HG03442 (cell line): ENCODE data around the gene LAMA4.
"Not testable (repeated sequence)": the region's sequence is repeated elsewhere in the genome, so short reads cannot be mapped to it uniquely, and the experiment has no call there.

Experiments
- ATAC-seq: cut with Tn5 transposase; IDR thresholded peaks from one replicate; pipeline ENCODE4 v1.9.1; 2021; ENCODE audit warnings: mild to moderate bottlenecking, moderate library complexity; ENCODE audit not compliant: unreplicated experiment

LAMA4 gene

DNA sequence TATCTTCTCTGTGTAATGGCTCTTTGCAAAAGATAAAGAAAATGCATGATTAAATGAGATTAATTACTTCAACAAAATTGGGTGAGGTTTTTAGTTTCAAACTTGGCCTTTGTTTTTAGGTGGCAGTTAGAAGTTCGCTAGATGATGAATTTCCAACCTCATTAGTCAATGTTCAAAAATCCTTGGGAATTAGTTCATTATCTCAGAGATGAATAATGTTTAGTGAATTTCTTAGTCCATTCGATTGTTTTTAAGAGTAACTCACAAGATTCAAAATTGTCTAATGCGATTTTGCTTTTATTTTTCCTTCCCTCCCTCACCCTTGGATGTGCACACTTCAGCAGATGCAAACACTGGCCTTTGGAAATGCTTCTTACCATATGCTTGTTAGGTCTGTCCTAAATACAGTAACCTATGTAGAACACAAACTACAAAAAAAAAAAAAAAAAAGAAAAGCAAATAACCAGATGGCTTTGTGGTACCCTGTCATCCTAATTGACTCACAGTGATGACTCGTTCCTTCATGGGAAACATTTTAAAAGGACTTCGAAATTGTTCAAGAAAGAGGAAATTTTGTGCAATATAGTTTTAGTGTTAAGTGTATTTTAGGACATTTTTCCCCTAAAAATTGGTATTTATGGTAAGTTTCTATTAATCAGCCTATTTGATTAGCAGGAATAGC, 100.3 kb downstream of the LAMA4 start:
- no peak for ATAC-seq

DNA sequence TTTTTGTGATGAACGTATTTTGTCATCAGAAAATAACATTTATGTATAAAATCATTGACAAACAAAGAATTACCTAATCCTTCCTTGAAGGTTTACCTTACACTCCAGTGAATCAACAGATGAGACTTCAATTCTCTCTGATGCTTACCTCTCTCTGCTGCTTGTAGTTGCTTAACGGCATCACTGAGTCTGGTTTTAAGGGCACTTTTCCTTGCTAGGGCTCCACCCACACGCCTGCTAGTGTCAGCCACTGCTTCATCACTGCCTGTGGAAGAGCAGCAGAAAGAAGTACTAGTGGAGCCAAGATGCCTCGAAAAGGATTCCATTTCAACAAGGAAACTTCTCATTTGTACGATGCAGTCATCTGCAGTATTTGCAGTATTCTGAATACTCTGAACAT, 104.0 kb downstream of the LAMA4 start:
- no peak for ATAC-seq

DNA sequence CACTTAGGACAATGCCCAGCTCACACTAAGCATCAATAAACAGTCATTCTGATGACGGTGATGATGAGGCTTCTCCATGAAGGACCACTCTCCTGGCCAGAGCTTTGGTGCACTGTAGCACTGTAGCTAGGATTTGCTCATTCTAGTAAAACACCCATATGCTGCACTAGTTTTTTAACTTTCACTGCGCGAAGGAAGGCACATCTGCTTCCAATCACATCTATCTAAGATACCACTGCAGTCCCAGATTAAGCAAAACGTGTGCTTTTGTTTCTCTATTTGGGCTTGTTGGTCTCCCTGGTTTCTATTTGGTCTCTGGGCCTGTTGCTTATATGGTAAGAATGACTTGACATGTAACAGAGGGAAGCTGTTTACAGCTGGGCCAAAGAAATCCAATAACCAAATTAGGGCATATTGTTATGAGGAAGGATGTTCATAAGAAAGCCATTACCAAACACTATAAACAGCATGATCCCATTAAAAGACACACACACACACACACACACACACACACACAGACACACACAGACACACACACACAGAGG, 104.6 kb downstream of the LAMA4 start:
- ATAC-seq = no peak

DNA sequence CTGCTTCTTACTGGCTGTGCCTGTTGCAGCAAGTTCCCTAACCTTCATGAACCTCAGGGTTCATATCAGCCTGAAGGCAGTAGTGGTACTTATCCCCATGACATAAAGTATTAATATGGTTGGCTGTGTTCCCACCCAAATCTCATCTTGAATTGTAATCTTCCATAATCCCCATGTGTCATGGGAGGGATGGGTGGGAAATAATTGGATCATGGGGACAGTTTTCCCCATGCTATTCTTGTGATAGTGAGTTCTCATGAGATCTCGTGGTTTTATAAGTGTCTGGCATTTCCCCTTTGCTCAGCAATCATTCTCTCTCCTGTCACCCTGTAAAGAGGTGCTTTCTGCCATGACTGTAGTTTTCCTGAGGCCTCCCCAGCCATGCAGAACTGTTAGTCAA, 105.1 kb downstream of the LAMA4 start:
- ATAC-seq = no peak

DNA sequence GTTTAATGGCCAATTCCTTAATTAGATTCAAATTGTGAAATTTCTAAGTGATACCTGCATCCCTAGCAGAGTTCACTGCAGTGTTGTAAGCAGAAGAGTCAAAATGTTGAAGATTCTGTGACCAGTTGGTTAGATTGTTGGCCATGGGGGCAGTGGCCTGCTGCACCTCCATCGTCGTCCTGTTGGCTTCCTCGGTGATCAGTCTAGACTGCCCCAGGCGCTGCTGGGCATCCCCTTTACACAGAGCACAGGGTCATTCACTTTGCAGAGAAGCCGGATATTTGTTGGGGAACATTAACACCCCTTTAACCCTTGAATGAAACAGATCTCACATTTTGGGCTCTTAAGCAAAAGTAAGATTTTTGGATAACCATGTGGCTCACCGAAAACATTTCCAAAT, 106.3 kb downstream of the LAMA4 start:
- no peak for ATAC-seq

DNA sequence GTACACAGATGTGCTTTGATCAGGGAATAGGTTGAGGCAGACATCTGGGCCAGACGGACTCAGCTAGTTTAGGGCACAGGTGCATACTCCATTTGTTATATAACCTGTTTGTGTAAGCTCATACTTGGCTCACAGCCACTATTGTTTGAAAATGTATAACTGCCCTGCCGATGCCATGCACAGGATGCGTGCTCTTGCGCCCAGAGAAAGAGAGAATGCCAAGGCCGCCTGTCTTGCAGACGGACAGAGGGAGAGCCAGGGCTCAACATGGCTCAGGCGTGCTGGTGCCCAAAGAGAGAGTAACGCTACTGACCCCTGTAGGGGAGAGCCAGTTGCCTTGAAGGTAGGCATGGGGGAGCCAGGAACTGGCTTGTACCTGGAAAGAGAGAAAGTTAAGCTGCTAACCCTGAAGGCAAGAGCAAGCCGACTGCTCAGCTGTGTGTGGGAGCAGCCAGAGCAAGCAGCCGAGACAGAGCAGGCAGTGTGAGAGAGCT, 109.2 kb downstream of the LAMA4 start:
- ATAC-seq = no peak

DNA sequence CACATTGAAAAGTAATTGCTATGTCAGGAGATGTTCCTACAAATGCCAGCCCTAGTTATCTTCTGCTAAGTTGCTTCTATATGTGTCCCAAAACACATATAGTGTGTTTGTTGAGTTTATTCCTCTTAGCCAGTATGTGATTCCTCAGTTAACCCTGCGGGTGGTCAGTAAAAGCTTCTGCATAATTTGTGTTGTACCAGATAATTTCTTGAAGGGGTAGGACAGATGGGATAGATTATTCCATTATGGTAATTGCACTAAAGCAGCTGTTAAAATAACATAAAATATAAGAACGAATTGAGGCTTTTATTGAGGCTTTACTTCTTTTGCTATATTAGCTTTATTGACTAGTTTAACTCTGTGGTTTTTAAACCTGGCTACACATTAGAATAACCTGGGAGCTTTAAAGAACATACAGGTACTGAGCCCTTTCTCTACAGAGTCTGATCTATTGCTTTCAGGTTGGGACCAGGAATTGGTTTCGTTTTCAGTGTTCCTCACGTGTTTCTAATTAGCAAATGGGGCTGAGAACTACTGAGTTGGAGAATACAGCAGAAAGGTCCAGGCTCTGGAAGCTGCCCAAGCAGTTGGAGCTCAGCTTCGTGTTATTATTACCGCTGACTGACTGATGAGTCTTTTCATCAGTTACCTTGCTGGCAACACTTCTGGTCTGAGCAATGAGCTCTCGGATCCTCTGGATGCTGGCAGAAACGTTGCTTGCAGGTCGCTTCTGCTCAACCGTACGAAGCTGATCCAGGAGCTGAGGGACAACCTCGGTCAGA, 110.0 kb downstream of the LAMA4 start:
- ATAC-seq = no peak

DNA sequence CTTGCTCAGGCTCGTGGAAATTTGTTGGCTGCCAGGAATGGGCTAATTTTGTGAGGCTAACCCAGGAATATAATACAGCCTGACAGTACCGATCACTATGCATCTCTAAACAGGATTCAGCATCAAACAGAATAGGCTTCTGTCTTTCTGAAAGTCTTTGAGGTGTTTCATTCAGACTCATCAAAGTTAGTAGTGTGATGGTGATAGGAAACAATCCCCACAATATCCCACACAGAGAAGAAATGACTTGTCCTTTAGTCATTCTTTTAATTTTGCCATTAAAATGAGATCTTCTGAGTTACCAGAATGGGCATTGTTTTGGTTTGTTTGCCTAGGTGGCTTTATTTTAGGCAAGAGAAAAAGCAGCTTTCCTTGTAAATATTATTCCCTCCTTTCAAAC, 112.7 kb downstream of the LAMA4 start:
- ATAC-seq = no peak

DNA sequence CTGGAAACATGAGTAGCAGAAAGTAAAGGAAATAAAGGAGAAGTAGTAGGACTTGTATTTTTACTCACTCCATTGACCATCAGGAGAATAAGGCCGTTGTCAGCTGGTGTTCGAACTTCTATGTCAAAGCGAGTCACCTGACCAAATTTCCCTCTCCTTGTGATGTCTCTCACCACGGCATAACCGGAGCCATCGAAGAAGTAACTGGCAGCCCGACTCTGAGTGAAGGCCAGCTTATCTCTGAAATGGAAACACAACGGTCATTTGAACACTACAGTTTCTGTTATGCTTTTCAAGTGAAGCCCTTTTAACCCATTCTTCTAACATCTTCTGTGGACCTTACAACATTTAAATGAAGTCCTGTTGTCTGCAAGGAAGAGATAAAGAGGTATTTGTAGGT, 115.3 kb downstream of the LAMA4 start:
- no peak for ATAC-seq

DNA sequence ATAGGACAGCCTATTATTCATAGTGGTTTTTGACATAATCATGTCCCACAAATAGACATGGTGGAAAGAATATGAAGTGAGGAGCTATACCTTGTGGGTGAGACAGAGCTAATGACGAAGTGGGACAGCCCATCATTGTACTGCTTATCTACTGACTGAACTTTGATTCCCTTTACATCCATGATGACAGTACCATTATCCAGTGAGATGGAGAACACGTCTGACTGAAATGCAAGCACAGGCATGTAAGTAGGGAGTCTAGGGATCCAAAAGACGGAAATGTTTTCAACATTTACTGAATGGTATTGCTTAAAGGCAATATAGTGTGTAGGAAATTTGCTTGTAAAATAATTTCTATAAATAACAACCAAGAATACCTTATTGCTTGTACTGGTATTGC, 123.5 kb downstream of the LAMA4 start:
- no peak for ATAC-seq

DNA sequence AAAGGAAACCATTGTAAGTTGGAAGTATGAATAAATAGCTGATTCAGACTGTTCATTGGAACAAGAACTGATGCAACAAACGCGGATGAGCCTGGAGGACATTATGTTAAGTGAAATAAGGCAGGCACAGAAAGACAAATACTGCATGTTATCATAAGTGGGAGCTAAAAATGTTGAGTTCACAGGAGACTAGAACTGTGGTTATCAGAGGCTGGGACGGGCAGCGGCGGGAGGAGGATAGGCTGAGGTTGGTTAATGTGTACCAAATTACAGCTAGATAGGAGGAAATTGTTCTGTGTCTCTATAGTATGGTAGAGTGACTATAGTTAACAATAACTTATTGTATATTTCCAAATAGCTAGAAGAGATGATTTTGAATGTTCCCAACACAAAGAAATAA, 126.2 kb downstream of the LAMA4 start:
- ATAC-seq = no peak

DNA sequence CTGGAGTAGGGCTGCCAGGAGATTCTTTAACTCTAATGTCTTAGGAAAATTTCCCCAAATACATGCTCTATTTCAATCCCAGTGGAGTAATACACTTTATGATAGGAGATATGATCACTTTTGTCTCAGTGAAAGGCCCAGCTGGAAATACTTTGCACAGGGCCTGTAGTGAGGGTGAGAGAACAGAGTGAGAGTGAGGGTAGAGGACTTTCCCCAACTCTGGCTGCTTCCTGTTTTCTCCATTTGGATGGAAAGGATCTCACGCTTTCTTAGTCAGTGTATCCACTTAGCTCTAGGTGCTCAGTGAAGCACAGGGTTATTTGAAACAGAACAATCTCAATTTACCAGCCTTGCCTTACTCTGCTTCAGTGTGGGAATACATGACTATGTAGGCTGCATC, 130.4 kb downstream of the LAMA4 start:
- ATAC-seq = no peak

DNA sequence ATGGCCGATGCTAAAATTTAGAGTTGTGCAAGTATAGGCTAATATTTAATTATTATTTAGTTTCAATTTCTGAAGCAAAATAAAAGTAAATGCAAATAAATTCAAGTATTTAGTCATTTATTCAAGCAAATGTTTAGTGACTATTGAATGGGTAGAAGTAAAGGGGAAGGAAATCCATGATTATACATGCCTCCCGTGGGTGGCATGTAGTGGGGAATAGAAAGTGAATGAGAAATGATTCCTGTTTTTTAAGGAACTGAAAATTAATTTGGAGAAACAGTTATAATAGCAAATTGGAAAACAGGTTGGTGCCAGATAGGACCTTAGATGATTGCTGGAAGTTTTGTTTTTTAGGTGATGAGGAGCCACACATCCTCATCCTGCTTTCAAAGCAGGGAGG, 131.6 kb downstream of the LAMA4 start:
- no peak for ATAC-seq

DNA sequence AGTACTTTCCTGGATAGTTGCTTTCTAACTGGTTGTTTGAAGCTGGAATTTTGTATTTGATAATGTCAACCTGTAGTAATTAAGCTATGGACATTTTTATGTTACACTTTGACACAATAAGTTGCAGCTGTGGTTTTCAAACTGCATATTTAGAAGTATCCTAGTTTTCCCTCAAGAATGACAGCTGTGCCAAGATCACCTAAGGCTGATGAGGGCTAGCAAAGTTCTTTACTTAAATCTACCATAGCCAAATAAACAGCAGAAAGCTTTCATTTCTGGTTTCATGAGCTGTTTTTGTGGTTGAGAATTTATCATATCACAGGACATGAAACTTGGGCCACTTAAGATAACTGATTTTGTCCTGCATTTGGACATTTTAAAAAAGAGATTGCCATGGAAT, 136.3 kb downstream of the LAMA4 start:
- ATAC-seq = no peak

DNA sequence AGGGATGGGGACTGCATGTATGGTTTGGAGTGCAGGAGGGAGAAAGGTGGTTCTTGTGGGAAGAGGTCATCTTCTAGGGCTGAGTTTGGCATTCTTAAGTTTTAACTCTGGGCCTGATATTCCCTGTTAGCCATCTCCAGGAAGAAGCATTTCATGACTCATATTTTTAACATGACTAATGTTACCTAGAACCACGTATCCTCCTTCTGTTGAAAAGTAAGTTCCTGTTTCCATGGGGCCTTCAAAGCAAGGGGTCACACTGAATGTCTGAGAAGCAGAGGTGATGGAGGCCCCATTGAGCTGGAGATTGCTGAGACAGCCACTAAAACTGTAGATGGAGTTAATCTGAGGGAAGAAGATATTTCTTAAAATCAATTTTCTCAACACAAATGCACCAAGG, 136.8 kb downstream of the LAMA4 start:
- ATAC-seq = no peak

DNA sequence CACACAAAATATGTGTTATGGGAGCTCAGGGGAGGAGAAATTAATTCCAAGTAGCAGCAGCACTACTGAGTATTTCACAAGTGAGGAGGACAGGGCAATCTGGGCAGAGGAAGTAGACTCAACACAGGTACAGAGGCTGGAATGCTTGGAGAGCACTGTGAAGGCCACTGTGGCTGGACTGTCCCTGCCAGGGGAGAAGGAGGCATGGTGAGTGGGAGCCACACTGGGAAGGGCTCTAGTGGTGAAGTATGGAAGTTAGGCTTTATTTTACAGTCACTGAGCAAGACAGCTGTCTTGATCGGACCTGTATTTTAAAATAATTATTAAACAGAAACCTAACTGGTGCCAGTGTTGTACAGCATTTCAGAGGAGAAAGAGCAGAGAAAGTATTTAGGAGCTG, 138.1 kb downstream of the LAMA4 start:
- no peak for ATAC-seq

DNA sequence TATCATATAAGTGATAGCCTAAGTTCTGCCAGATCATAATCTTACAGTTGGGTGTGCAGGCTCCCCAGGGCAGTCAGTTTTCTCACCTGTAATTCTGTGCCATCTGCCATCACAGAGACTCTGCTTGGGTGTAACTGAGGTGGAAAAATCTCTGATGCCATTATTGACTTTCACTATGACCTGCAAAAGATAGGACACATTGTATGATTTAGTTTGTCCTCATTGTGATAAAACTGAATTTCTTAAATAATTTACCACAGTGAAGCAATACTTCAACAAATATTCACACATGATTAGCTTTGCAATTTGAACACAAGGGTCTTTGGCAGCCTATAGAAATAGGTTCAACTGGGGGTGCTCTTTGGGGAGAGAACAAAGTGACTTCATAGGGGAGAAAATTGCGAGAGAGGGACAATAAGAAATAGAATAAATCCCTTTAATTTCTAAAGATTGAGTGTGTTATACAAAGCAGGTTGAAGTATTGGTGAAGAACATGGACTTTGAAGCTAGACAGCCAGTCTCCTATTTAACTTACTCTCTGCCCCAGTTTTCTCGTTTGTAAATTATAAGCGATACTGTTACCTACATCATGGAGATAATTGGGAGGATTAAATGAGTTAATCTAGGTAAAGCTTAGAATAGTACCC, 139.7 kb downstream of the LAMA4 start:
- ATAC-seq = no peak

DNA sequence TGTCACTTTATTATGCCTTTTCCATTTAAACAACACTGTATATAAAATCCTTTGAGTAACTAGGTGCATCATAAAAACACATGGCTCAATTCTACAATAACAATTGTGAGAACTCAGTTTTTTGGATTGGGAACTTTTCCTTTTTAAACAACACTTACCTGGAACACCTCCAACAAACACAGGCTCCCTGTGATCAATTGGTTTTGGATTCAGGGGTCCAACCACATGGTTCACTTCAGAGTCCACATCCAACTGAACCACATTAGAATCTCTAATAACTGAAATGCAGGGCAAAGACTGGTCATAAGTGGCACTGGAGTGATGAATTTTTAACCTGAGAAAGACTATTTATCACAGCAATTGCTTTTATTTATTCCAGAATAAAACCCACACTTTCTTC, 140.4 kb downstream of the LAMA4 start:
- ATAC-seq = no peak

DNA sequence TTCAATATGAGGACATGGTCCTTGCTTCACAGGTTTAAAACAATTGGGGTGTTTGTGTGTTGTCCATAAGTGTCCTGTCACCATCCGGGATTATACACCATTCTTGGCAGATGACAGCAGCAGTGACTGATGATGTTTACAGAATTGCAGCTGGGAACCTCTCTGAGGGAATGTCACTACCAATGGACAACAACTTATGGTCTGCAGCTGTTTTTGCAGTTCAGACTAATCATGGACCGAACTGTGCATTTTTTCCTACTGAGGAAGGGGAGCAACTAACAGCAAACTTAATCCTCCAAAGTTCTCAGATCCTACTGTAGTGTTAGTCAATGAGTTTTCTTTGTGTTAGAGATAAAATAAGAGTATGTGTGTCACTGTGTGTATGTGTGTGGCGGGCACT, 140.9 kb downstream of the LAMA4 start:
- no peak for ATAC-seq

DNA sequence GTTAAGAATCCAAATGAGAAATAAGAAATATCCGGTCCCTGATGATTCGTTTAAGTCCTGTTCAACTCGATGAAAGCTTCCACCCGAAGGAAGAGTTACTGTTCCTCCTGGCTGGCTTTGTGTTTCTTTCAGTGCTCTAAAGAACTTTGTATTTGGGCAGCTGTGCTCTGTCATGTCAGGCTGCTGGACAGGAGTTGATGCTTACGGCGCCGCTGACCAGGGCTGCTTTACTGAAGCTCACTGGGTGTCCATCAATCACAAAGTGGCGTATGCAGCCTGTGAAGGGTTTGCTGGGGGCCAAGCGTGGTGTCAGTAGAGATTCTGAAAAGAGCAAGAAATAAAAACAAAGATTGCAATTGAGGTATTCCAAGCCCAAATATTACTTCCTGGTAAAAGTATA, 145.1 kb downstream of the LAMA4 start:
- no peak for ATAC-seq

DNA sequence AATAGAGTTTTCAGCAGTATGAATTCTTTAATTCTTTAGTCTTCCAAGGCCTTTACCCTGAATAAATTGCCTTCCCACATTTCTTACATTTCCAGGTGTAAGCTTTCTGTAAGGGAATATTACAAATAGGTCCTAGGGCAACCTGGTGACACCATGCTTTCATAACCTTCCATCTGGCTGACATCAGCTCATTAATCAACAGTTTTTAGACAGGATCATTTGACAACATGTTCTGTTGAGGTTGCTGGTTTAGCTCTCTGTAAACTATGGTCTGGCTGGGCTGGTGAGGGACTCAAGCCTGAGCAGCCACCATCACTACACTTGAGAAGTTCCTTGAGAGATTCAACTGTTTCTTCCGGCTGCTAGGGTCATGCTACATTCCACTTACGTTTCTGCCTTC, 147.8 kb downstream of the LAMA4 start:
- ATAC-seq = no peak

DNA sequence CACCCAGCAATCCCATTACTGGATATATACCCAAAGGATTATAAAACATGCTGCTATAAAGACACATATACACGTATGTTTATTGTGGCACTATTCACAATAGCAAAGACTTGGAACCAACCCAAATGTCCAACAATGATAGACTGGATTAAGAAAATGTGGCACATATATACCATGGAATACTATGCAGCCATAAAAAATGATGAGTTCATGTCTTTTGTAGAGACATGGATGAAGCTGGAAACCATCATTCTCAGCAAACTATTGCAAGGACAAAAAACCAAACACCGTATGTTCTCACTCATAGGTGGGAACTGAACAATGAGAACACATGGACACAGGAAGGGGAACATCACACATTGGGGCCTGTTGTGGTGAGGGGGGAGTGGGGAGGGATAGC, 148.3 kb downstream of the LAMA4 start:
- not testable (repeated sequence) for ATAC-seq
